Measurements from ENCODE around the gene CEND1. TPM values are rescaled to one million over a fixed set of nuclear protein-coding genes. Genes with fewer than 3 reads are reported as not detected.

The CEND1 gene
- total RNA-seq, 1 experiment from 2014 or later = 2.7 TPM

GRCh38 chr11:830295-831117 lies 40.6 kb upstream of the CEND1 start (continued):
- TF ChIP-seq AFF4 (CRISPR knock-in tag; IDR thresholded peaks at IDR 0.05; ENCODE audit: borderline replicate concordance) (no peak; the same call in 1 of the 2 replicates), ERG (CRISPR knock-in tag; IDR thresholded peaks at IDR 0.05) (no peak), CDX4 (CRISPR knock-in tag; IDR thresholded peaks at IDR 0.05; ENCODE audit: borderline replicate concordance) (no peak), ZNF219 (CRISPR knock-in tag; IDR thresholded peaks at IDR 0.05; ENCODE audit: borderline replicate concordance) (no peak), EMX1 (CRISPR knock-in tag; IDR thresholded peaks at IDR 0.05) (no peak), ETV6 (CRISPR knock-in tag; IDR thresholded peaks at IDR 0.05) (no peak), E2F1 (CRISPR knock-in tag; IDR thresholded peaks at IDR 0.05) (peak; percentile 69; the same call in 1 of the 2 replicates), ARID4B (CRISPR knock-in tag; IDR thresholded peaks at IDR 0.05; ENCODE audit: borderline replicate concordance) (0 out of 2 replicates have a peak, but pooled peaks have one; percentile 17), IRF2 (CRISPR knock-in tag; IDR thresholded peaks at IDR 0.05; ENCODE audit: borderline replicate concordance, low read depth) (no peak), PREB (CRISPR knock-in tag; IDR thresholded peaks at IDR 0.05; ENCODE audit: borderline replicate concordance) (no peak), ZNF512 (CRISPR knock-in tag; IDR thresholded peaks at IDR 0.05; ENCODE audit: borderline replicate concordance) (no peak), MAX (CRISPR knock-in tag; IDR thresholded peaks at IDR 0.05) (peak; percentile 82; the same call in 1 of the 2 replicates)

Data from WTC11 (cell line).